HepG2 (cell line): Measurements from ENCODE around the gene PRSS8. TPM values are rescaled to one million over a fixed set of nuclear protein-coding genes. Genes with fewer than 3 reads are reported as not detected.

Source experiments
- ATM ChIP-seq: fragments of 450-650 bp; IDR thresholded peaks from 2 replicates; pipeline ENCODE4 v1.7.1; 2017; ENCODE audit warnings: mild to moderate bottlenecking, borderline replicate concordance
- BCL6 ChIP-seq: IDR thresholded peaks from 2 replicates; pipeline ENCODE4 v1.6.1; 2016; ENCODE audit warnings: missing genetic modification reagents, missing compliant biosample characterization
- EED ChIP-seq: sonication (generic); formaldehyde crosslinking; IDR thresholded peaks from 2 replicates; pipeline ENCODE4 v1.5.0; 2020; ENCODE audit warnings: mild to moderate bottlenecking, missing genetic modification reagents
- MAFG ChIP-seq: sonication (generic); formaldehyde crosslinking; IDR thresholded peaks from 2 replicates; pipeline ENCODE4 v1.5.1; 2020; ENCODE audit warnings: mild to moderate bottlenecking, missing genetic modification reagents
- MEIS1 ChIP-seq: sonication (generic); formaldehyde crosslinking; IDR thresholded peaks from 2 replicates; pipeline ENCODE4 v1.9.0; 2021; ENCODE audit warnings: mild to moderate bottlenecking, missing genetic modification reagents, moderate library complexity, borderline replicate concordance
- PAX8 ChIP-seq: sonication (generic); formaldehyde crosslinking; IDR thresholded peaks from 2 replicates; pipeline ENCODE4 v1.8.0; 2022; ENCODE audit warnings: mild to moderate bottlenecking, missing genetic modification reagents, borderline replicate concordance
- PHF21A ChIP-seq: sonication (generic); formaldehyde crosslinking; IDR thresholded peaks from 2 replicates; pipeline ENCODE4 v1.5.0; 2020; ENCODE audit warnings: mild to moderate bottlenecking, missing genetic modification reagents
- ZFP62 ChIP-seq: sonication (generic); formaldehyde crosslinking; IDR thresholded peaks from 2 replicates; pipeline ENCODE4 v1.4.0; 2020; ENCODE audit warnings: missing genetic modification reagents
- ZNF180 ChIP-seq: sonication (generic); formaldehyde crosslinking; IDR thresholded peaks from 2 replicates; pipeline ENCODE4 v1.4.0; 2020; ENCODE audit warnings: low read depth, missing genetic modification reagents, borderline replicate concordance
- ZNF670 ChIP-seq: sonication (generic); formaldehyde crosslinking; IDR thresholded peaks from 2 replicates; pipeline ENCODE4 v1.8.0; 2022; ENCODE audit warnings: mild to moderate bottlenecking, missing genetic modification reagents, borderline replicate concordance
- ZNF788 ChIP-seq: sonication (generic); formaldehyde crosslinking; IDR thresholded peaks from 2 replicates; pipeline ENCODE4 v1.5.0; 2020; ENCODE audit warnings: mild to moderate bottlenecking, missing genetic modification reagents, borderline replicate concordance
- ZNF878 ChIP-seq: sonication (generic); formaldehyde crosslinking; IDR thresholded peaks from 2 replicates; pipeline ENCODE4 v1.8.1; 2023; ENCODE audit warnings: mild to moderate bottlenecking, missing genetic modification reagents, moderate library complexity
- polyA plus RNA-seq, 8 experiments: library from polyadenylated mRNA; depleted of rRNA in 3 of 8; stranded (reverse) in 7 of 8; unstranded in 1 of 8; fragments of >200 nt; fragmentation: Illumina TruSeq in 4 of 8; extraction: Trizol in 4 of 8; gene quantifications; 2 replicates each; pipeline versions ENCODE4 v1.2.1 to v1.2.3, GENCODE V29; 2011 to 2016; ENCODE audit warnings: low read depth in 4 of 8, missing spikeins in 1 of 8, mixed read lengths in 1 of 8; ENCODE audit not compliant: insufficient read depth in 1 of 8
- total RNA-seq, 5 experiments: library from RNA; depleted of rRNA; stranded (reverse); fragments of >200 nt; fragmentation: Illumina TruSeq; extraction: Trizol; gene quantifications; 2 replicates each; pipeline ENCODE4 v1.2.3, GENCODE V29; 2016; ENCODE audit warnings: low read depth in 1 of 5
- TF ChIP-seq, protein P1 (sequence below): IDR thresholded peaks from 2 replicates; pipeline ENCODE4 v1.6.1; 2012; ENCODE audit warnings: low read length, improper control_type of control experiment
- TF ChIP-seq, protein P2 (sequence below): fragments of 450-650 bp; IDR thresholded peaks from 2 replicates; pipeline ENCODE4 v1.6.1; 2016
- TF ChIP-seq, protein P3 (sequence below): sonication (generic); formaldehyde crosslinking; IDR thresholded peaks from 2 replicates; pipeline ENCODE4 v1.8.1; 2023; ENCODE audit warnings: missing genetic modification reagents, mild to moderate bottlenecking, borderline replicate concordance
- TF ChIP-seq, protein P4 (sequence below): sonication (generic); formaldehyde crosslinking; IDR thresholded peaks from 2 replicates; pipeline ENCODE4 v1.5.1; 2020; ENCODE audit warnings: missing genetic modification reagents, mild to moderate bottlenecking, borderline replicate concordance
- TF ChIP-seq, protein P5 (sequence below): sonication (generic); formaldehyde crosslinking; IDR thresholded peaks from 2 replicates; pipeline ENCODE4 v1.4.0; 2020; ENCODE audit warnings: mild to moderate bottlenecking, missing genetic modification reagents
- TF ChIP-seq, protein P6 (sequence below): sonication (generic); formaldehyde crosslinking; IDR thresholded peaks from 2 replicates; pipeline ENCODE4 v1.4.0; 2020; ENCODE audit warnings: missing genetic modification reagents, borderline replicate concordance

The PRSS8 gene
- total and polyA plus RNA-seq, 2 of the 13 experiments (the other 11 are each of a cell fraction or from before 2014, with no cell fraction given) = 2.6 to 7.2 TPM

DNA sequence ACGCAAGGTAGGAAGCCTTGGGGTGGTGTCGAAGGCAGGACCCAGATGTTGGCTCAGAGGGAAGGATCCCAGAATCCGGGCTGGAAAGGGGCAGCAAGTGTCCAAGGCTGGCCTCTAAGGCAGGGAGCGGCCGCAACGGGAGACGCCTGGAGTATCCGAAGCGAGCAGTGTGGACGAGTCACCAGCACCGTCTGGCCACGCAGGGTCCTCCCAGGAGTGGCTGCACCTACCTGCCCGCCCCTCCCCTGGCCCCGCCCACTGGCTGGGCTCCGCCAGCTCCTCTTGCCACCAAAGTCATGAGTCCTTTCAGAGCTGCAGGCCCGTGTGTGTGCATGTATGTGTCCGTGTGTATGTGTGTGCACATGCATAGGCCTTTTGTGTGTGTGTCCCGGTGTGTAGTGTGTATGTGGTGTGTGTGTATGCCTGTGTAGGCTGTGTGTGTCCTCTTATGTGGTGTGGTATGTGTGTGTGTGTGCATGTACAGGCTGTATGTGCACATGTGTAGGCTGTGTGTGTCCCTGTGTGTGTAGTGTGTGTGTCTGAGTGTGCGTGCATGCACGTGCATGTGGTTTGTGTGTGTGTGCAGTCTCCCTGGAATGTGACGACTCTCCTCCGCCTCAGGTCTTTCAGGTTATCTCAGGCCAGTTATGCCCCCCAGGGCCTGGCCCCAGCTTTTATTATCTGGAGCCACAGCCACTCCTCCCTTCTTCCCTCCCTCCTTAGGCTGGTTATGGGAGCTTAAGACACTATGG, at the start of gene PRSS8 (continued):
- TF ChIP-seq ATM (0 out of 2 replicates have a peak, but pooled peaks have one; percentile 48), ZNF788 (CRISPR knock-in tag) (0 out of 2 replicates have a peak, but pooled peaks have one; percentile 38), ZFP62 (no peak), ZNF878 (no peak), MAFG (CRISPR knock-in tag) (no peak), ZNF180 (CRISPR knock-in tag) (peak; percentile 46; the same call in 1 of the 2 replicates), PAX8 (CRISPR knock-in tag) (0 out of 2 replicates have a peak, but pooled peaks have one; percentile 37), MEIS1 (CRISPR knock-in tag) (0 out of 2 replicates have a peak, but pooled peaks have one; percentile 26), PHF21A (CRISPR knock-in tag) (no peak), ZNF670 (0 out of 2 replicates have a peak, but pooled peaks have one; percentile 48), BCL6 (0 out of 2 replicates have a peak, but pooled peaks have one; percentile 9), EED (no peak)
- TF ChIP-seq, protein P1, sequence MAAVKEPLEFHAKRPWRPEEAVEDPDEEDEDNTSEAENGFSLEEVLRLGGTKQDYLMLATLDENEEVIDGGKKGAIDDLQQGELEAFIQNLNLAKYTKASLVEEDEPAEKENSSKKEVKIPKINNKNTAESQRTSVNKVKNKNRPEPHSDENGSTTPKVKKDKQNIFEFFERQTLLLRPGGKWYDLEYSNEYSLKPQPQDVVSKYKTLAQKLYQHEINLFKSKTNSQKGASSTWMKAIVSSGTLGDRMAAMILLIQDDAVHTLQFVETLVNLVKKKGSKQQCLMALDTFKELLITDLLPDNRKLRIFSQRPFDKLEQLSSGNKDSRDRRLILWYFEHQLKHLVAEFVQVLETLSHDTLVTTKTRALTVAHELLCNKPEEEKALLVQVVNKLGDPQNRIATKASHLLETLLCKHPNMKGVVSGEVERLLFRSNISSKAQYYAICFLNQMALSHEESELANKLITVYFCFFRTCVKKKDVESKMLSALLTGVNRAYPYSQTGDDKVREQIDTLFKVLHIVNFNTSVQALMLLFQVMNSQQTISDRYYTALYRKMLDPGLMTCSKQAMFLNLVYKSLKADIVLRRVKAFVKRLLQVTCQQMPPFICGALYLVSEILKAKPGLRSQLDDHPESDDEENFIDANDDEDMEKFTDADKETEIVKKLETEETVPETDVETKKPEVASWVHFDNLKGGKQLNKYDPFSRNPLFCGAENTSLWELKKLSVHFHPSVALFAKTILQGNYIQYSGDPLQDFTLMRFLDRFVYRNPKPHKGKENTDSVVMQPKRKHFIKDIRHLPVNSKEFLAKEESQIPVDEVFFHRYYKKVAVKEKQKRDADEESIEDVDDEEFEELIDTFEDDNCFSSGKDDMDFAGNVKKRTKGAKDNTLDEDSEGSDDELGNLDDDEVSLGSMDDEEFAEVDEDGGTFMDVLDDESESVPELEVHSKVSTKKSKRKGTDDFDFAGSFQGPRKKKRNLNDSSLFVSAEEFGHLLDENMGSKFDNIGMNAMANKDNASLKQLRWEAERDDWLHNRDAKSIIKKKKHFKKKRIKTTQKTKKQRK = no peak
- TF ChIP-seq, protein P2, sequence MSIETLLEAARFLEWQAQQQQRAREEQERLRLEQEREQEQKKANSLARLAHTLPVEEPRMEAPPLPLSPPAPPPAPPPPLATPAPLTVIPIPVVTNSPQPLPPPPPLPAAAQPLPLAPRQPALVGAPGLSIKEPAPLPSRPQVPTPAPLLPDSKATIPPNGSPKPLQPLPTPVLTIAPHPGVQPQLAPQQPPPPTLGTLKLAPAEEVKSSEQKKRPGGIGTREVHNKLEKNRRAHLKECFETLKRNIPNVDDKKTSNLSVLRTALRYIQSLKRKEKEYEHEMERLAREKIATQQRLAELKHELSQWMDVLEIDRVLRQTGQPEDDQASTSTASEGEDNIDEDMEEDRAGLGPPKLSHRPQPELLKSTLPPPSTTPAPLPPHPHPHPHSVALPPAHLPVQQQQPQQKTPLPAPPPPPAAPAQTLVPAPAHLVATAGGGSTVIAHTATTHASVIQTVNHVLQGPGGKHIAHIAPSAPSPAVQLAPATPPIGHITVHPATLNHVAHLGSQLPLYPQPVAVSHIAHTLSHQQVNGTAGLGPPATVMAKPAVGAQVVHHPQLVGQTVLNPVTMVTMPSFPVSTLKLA = peak; percentile 65
- TF ChIP-seq, protein P3, sequence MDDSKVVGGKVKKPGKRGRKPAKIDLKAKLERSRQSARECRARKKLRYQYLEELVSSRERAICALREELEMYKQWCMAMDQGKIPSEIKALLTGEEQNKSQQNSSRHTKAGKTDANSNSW = 0 out of 2 replicates have a peak, but pooled peaks have one; percentile 57
- TF ChIP-seq, protein P4, sequence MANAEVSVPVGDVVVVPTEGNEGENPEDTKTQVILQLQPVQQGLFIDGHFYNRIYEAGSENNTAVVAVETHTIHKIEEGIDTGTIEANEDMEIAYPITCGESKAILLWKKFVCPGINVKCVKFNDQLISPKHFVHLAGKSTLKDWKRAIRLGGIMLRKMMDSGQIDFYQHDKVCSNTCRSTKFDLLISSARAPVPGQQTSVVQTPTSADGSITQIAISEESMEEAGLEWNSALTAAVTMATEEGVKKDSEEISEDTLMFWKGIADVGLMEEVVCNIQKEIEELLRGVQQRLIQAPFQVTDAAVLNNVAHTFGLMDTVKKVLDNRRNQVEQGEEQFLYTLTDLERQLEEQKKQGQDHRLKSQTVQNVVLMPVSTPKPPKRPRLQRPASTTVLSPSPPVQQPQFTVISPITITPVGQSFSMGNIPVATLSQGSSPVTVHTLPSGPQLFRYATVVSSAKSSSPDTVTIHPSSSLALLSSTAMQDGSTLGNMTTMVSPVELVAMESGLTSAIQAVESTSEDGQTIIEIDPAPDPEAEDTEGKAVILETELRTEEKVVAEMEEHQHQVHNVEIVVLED (CRISPR knock-in tag) = no peak
- TF ChIP-seq, protein P5, sequence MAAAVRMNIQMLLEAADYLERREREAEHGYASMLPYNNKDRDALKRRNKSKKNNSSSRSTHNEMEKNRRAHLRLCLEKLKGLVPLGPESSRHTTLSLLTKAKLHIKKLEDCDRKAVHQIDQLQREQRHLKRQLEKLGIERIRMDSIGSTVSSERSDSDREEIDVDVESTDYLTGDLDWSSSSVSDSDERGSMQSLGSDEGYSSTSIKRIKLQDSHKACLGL (CRISPR knock-in tag) = no peak
- TF ChIP-seq, protein P6, sequence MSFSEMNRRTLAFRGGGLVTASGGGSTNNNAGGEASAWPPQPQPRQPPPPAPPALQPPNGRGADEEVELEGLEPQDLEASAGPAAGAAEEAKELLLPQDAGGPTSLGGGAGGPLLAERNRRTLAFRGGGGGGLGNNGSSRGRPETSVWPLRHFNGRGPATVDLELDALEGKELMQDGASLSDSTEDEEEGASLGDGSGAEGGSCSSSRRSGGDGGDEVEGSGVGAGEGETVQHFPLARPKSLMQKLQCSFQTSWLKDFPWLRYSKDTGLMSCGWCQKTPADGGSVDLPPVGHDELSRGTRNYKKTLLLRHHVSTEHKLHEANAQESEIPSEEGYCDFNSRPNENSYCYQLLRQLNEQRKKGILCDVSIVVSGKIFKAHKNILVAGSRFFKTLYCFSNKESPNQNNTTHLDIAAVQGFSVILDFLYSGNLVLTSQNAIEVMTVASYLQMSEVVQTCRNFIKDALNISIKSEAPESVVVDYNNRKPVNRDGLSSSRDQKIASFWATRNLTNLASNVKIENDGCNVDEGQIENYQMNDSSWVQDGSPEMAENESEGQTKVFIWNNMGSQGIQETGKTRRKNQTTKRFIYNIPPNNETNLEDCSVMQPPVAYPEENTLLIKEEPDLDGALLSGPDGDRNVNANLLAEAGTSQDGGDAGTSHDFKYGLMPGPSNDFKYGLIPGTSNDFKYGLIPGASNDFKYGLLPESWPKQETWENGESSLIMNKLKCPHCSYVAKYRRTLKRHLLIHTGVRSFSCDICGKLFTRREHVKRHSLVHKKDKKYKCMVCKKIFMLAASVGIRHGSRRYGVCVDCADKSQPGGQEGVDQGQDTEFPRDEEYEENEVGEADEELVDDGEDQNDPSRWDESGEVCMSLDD = no peak
